GM21786 (cell line): Measurements from ENCODE around the gene FUT4.
A peak's percentile ranks its signal among the peaks of the same experiment; 100 is the strongest.
"Not testable (repeated sequence)": the region's sequence is repeated elsewhere in the genome, so short reads cannot be mapped to it uniquely, and the experiment has no call there.

Experiments used
- ATAC-seq: cut with Tn5 transposase; IDR thresholded peaks from one replicate; pipeline ENCODE4 v1.9.1; 2021; ENCODE audit not compliant: unreplicated experiment

The FUT4 gene

DNA sequence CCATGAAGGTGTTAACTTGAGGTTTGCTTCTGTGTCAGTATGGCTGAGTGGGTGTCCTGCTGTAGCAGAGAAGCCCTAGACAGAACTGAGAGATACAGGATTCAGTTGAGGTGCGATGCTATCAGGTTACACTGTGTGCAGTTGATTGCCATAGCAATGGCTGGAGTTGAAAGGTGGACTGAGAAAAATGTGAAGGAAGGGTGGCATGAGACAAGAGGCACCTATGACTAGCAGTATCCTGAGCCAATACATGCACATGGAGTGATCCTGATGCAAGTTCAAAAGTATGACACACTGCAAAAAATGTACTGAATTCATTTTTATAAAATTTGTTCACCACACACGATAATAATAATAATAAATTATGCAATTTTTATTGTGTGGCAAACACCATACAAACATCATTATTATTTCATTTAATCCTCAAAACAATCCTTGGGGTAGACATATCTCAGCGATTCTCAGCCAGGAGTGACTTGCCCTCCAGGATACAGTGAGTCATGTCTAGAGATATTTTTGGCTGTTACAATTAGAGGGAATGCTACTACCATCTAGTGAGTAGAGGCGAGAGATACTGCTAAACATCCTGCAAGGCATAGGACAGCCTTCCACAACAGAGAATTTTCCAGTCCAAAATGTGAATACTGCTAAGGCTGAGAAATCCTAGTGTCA, 19.6 kb downstream of the FUT4 start:
- ATAC-seq, result no peak

DNA sequence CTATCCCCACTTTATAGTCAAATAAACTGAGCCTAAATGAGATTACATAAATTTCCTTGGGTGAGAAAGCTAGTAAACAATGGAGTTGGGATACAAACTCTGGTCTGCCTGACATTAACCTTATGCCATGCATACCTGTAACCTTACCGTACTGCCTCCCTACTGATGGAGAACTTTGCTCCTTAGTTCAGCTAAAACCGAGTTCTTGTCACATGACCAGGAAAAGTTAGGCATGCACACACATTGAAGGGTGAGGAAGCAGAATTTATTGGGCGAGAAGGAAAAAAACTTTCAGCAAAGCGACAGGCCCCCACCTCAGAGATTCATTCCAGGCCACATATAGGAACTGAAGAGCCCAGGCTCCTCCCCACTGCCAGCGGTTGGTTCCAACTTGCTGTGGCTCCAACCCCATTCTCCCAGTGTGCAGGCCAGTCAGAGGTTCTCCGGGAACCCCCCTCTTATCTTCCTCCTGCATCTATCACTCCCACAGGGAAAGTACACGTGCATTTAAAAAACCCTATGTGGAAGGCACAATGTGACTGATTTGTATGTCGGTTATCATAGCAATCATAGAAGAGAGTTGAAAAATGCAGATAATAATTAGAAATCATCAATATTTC, 20.2 kb downstream of the FUT4 start:
- no peak for ATAC-seq

DNA sequence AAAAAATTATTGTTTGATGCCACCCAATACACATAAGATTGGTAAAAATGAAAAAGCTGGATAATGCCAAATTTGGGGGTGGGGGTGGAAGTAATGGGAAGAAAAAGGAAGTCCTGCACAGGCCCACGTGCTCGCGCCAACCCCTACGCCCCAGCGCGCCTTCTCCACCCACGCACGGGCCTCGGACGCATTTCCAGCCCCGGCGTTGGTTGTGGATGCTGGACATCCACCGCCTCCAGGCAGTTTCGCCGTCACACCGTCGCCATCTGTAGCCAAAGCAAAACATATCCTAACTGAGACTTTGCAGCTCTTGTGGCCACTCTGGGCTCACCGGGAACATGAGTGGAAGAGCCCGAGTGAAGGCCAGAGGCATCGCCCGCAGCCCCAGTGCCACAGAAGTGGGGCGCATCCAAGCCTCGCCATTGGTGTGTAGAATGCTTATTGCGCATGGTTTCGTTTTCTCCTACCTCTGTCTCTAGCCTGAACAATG, 23.5 kb downstream of the FUT4 start, which contains the start of gene PIWIL4:
PIWIL4 (plus strand) TSS at position 188 of the 490 bp plus-strand sequence; CDS start at position 339, 151 bp downstream.
- no peak for ATAC-seq

DNA sequence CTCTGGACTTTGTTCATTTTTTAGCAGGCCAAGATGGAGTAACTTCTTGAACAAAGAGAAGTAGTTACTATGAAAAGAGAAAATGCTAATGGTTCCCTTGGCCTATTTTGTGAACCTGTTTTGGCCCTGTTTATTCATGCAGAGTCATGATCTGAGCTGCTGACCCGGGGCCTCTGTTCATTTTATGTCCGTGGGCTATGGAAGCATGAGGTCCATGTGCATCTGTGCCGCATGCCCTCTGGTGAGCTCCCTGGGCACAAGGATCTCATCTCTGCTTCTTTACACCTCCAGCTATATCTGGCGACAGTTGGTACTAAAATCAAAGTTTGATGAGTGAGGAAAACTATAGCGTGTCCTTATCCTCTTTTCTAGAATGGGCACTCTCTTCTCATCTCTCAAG, 24.5 kb downstream of the FUT4 start:
- no peak for ATAC-seq

DNA sequence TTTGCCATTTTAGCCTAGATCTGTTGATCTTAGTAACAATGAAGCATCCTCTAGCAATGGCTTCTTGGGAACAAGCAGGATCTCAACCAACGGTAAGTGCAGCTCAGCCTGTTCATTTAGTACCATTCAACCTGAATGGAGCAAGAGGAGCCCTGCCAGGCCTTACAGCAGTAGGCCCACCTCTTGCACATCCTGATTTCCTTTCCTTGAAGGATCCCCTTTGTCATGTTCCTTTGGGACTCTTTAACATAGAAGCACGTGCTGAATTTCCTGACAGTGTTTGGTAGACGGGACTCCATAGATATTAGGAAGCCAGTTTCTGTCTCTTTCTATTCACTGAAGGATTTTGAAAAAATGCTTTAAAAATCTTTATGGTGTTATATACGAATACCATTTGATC, 25.0 kb downstream of the FUT4 start:
- no peak for ATAC-seq

DNA sequence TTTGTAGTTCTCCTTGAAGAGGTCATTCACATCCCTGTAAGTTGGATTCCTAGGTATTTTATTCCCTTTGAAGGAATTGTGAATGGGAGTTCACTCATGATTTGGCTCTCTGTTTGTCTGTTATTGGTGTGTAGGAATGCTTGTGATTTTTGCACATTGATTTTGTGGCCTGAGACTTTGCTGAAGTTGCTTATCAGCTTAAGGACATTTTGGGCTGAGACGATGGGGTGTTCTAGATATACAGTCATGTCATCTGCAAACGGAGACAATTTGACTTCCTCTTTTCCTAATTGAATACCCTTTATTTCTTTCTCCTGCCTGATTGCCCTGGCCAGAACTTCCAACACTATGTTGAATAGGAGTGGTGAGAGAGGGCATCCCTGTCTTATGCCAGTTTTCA, 29.3 kb downstream of the FUT4 start:
- not testable (repeated sequence) for ATAC-seq

DNA sequence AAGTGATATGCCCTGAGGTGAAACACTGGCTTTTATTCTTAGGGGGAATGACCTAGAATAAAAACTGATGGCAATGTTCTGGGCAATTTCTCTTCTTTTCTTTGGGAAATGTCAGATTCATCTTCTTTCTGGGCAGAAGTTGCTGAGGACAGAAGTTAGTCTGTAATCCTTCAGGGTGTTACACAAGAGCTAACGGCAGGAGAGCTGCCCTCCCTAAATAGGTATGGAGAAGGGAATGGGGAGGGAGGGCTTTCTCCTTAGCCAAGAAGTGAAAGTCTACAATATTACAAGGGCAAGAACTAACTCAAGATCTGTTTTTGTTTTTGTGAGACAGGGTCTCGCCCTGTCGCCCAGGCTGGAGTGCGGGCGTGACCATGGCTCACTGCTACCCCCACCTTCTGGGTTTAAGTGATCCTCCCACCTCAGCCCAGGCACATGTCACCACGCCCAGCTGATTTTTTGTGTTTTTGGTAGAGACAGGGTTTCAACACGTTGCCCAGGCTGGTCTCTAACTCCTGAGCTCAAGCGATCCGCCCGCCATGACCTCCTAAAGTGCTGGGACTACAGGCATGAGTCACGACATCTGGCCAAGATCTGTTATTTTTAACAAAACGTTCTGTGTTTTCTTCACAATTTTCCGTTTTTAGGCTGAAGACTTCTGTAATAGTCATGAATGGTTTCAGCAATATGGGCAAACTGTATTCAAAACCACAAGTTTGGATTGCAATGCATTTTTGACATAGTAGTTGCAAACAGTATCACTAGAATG, 30.7 kb downstream of the FUT4 start:
- no peak for ATAC-seq

DNA sequence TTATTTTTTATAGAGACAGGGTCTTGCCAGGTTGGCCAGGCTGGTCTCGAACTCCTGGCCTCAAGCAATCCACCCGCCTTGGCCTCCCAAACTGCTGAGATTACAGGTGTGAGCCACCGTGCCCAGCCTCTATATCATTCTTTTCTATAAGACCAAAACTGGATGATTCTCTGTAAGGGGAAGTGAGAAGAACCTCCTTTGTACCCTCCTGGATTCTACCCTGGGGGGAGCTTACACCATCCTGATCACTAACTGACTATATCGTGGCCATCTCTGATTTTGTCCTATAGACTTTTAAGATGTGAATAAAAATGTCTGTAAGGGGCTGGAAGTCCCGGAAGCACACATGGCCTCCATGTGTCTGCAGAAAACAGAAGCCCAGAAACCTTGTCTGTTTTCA, 32.6 kb downstream of the FUT4 start:
- ATAC-seq, result no peak

DNA sequence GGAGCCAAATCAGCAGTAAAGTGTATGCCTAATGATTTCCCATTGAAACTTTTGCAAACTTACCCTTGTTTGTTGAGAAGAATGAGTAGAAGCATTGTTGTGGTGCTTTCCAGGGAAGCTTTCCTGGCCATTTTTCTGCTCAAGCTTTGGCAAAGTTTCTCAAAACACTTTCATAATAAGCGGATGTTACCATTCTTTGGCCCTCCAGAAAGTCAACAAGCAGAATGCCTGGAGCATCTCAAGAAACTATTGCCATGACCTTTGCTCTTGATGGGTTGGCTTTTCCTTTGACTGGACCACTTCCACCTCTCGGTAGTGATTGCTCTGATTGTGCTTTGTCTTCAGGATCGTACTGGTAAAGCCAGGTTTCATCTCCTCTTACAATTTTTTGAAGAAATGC, 34.1 kb downstream of the FUT4 start:
- no peak for ATAC-seq

DNA sequence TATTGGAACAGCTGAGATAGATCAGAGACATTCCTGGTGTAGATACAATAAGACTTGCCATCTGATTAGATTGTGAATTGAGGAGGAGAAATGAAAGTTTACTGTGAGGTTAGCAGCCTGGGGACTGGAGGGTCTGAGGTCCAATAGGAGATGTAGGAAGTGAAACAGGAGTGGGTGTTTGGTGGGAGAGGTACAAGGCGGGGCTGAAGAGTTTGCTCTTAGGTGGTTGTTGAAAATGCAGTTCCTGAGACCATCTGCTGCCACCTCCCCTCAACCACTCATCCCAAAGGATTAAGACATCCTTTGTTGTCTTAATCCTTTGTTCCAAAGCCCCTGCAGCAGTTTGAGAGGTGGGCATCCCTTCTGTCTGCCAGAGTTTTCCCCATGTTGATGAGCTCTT, 38.2 kb downstream of the FUT4 start:
- ATAC-seq, result peak; percentile 59

DNA sequence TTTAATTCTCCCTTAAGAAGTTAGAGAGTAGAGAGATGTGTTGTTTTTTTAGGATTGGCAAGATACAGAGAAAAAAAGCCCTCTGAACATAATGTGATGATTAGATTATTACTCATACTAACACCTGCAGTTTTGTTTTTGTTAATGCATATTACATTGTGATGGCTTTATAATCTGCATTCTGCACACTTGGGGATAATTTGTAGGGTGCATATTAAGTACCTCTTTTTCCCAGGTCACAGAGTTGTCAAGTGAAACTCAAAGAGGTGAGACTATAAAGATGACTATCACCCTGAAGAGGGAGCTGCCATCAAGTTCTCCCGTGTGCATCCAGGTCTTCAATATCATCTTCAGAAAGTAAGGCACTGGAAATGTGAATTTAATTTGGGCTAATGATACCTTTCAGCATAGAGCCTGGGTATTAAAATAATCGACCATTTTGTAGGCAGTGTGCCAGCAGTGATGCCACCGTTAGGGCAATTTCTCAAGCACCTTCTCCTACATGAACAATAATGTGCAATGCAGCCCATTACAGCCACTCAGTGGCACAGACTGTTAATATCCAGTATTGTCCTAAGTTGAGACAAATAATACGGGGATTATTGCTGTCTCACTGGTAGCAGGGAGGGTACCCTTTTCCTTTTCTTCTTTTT, 39.6 kb downstream of the FUT4 start:
- ATAC-seq, result no peak

DNA sequence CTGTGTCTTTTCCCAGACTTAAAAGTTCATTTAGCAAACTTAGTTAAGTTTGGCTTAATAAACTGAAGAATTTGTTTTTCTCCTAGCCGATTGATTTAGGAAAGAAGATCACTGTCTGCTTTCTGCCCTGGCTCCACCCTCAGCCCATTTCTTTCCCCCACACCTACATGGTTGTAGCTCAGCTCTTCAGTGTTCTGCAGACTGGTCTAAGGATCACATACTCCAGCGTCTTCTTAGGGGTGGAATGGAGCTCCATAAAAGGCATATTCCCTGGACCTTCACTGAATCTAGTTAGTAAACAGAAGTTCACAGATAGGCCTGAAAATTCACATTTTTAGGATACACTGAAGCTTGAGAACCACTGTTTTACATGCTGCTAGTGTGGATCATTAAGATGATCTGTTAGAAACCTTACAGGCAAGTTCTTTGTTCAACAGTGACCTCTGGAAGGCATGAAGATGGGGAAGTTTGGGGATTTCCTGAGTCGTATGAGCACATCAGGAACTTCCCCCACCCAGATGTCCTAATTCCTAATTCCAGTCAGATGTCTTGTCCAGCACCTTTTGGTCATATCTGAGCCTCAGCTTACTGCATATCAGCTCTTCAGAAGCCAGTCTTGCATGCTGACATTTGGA, 40.3 kb downstream of the FUT4 start:
- ATAC-seq, result peak; percentile 45

DNA sequence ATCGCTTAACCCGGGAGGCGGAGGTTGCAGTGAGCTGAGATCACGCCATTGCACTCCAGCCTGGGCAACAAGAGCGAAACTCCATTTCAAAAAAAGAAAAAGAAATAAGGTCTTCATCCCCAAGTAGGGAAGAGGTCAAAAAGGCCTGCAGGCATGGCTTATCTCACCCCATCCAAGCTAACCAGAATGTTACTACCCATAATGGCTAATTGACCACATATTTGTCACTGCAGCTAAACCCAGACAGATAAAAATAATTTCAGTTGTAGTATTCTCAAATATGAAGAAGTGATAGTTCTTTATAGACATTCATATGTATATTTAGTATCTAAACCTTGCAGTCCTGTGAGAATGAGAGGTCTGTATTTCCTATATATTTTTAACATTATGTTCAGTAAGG, 41.3 kb downstream of the FUT4 start:
- no peak for ATAC-seq

DNA sequence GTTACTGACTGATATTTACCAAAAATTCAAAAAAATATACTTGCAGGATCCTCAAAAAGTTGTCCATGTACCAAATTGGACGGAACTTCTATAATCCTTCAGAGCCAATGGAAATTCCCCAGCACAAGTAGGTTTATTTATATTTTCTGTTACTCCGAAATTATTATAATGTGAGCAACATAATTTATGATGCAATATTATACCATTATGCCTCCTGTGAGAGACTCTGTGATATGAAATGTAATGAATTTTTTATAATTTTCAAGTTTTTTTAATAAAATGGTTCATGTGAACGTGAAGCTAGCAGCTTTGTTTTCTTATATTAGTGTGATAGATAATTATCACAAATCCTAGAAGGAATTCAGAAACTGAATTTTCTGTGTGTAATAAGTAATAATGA, 41.7 kb downstream of the FUT4 start:
- no peak for ATAC-seq

DNA sequence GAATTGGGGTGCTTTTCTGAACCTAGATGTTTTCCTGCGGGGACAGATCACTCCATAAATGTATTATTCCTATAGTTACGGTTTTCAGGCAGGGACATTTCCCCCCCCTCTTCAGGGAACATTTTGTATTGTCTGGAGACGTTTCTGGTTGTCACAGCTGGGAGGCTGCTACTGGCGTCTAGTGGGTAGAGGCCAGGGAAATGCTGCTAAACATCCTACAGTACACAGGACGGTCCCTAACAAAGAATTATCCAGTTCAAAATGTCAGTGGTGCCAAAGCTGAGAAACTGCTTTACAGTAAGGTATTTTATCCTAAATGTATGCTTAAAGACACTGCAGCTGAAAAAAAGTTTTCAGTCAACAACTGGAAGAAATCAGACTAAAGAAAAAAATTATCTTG, 42.8 kb downstream of the FUT4 start:
- no peak for ATAC-seq

DNA sequence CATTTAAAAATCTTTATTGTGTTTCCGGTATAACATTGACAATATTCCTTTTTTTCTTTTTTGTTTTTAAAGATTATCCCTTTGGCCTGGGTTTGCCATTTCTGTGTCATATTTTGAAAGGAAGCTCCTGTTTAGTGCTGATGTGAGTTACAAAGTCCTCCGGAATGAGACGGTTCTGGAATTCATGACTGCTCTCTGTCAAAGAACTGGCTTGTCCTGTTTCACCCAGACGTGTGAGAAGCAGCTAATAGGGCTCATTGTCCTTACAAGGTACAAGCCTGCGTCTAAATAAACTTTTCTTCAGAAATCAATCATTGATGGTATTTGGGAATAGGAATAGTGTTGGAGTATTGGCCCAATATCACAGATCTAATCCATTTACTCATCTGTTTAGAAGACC, 43.3 kb downstream of the FUT4 start:
- no peak for ATAC-seq

DNA sequence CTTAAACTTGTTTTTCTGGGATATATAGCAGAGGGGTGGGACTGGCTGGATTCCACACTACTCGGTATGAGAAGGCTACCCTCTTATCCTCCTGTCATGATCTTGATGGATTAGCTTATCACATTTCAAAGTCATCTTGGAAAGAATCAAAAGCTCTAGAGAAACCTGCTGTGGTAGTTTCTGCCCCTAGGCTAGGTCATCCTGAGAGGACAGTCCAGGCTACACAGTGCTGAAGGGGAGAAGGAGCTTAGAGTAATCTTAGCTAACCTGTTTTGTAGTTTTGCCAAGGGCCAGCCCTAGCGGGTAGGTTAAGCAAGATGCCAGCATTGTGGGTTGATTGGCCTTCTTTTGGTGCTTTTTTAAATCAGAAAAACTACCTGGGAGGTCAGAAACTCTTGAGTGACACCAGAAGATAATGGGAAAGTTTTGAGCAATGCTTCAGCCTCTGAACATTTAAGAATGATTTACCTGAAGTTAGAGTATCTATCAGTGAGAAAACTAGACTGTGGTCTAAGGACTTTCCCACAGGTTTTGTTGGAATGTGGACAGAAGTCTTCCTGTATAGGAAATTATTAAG, 44.7 kb downstream of the FUT4 start:
- ATAC-seq, result no peak

DNA sequence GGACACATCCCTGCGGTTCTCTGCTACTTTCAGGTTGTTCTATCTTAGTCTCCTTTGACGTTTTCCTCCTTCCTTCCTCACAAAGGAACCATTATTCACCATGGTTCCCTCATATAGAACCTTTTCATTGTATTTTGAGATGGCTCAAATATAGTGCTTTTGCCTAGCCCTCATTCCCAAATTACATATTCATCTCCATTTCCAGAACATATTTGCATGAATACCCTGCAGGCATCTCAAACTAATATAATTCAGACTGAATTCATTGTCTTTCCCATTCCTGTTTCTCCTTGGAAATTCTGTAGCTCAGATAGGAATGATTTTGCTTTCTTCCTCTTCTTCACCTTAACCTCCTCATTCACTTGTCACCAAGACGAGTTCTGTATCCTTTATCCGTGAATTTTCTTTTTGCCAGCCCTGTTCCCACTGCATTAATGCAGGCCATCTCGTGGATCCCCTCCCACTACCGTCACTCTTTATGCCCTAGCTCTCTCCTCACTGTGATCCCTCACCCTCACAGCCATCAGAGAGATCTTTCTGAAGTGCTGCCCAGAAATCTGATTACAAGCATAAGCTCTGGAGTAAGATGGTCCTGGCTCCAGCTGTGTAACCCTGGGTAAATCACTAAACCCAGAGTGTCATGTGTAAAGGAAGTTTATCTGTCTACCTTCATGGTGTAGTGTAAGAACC, 46.8 kb downstream of the FUT4 start:
- ATAC-seq, result no peak

DNA sequence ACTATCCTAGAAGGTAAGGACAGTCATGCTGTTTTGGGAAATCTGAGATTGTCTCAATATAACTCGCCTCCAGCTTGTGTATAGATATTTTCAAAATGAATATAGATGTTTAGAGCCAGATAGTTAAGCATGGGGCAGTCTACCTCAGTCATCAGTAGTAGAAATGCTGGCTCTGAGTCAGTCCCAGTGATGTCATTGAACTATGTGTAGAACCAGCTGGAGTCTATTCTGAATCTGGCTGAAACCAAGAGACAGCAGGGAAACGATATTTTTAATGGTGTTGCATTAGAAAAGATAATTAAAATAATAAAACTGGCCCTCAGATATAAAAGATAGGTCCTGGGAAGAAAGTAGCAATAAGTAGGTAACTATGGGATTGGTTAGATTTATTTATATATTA, 49.3 kb downstream of the FUT4 start:
- no peak for ATAC-seq

DNA sequence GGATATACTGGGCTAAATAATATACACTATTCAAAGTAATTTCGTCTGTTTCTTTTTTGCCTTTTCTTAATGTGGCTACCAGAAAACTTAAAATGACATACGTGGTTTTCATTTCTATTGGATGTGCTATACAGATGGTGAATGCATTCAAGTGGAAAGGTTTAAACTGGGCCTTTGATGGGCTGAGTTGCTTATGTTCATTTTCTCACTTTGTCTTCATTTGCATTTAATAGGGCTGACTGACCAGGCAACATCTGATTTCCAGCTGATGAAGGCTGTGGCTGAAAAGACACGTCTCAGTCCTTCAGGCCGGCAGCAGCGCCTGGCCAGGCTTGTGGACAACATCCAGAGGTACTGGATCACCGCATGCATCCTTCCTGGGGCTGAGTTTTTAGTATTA, 51.4 kb downstream of the FUT4 start:
- ATAC-seq, result peak; percentile 49
